GM11168 (cell line): Measurements from ENCODE around the gene S100A4.

Experiments used
- in situ Hi-C: fragments of 300-500 bp; cut with MboI; formaldehyde crosslinking; loops from one replicate; pipeline ENCODE4 v1.12.0; 2022; ENCODE audit warnings: low sequenced_read_pairs; ENCODE audit not compliant: unreplicated experiment

The S100A4 gene

GRCh38 chr1:153568367-153569099 is 22.9 kb upstream of the S100A4 start:
- in situ Hi-C loops, result no loop called here

DNA sequence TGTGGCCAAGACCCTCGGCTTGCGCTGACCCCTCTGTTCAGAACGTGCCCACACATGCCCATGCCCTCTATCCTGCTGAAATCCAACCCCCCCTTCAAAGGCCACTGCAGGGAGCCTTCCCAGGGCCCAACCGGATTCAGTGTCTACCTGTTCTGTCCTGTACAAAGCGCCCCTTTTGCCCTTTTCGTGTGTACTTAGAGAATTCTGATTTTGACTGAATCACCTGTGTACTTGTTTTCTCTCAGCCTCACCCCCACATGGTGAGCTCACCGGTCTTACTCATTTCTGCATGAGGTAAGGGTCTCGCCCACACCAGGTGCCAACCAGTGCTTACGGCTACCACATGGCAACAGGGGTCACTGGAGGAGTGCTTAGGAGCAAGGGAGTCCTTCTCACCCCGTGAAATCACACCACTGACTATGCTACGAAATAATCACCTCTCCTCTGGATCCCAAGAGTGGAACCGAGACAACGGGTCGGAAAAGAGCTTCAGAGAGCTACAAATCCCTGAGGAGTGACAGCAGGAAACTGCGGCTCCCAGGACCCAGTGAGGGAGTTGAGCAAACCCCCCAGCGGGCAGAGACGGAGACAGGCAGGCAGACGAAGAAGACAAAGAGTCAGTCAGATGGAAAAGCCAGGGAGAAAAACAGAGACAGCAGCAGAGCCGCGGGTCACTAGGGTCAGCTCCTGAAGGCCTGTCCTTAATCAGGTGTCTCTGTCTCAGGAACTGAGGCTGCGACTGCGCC is 22.2 kb upstream of the S100A4 start:
- in situ Hi-C loops, result no loop called here

- in situ Hi-C loops, result no loop called here
Observed at GRCh38 chr1:153566414-153567371, 21.1 kb upstream of the S100A4 start.

DNA sequence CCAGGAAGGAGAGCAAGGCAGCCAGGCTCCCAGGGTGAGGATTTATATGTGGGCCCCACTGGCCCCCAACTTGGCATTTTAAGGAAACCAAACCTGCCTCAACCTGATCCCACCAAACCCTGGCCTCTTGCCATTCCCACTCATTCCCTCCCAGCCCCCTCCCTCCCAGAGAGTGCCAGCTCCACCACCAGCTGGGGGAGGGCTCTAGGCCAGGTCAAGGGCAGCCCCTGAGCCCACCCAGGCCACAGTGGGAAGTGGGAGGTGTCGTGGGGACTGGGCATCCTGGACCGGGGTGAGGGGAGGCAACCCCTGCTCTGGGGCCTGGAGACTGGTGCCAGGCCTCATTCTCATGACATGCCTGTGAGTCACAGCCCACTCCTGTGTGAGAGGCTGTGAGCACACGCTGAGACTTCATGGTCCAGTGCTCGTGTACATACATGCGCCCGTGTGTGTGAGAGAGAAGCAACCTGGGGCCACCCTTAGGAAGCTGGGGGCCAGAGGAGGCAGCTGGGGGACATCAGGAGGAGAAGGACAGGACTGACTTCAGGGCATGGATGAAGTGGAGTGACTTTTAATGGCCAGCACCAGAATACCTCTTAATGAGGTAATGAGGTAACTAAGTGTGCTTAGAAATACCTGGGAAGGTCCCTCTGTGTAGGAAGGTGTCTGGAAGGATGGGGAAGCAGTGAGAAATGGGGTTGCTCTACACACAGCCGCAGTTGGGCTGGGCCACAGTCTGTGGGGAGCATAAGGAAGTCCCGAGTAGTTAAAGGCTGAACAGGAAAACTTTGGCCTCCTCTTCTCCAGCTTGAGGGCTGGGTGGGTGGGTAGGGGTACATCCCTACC is 20.1 kb upstream of the S100A4 start, which contains the start of gene S100A2:
Gene S100A2, minus strand, starts transcription at position 316 of the 846 bp plus-strand sequence. CDS start 1,967 bp downstream, outside the sequence.
- in situ Hi-C loops, result no loop called here

- in situ Hi-C loops, result loop anchor here (5.0 kb wide), 1 partner anchor 57 kb away; no protein-coding TSS in a partner anchor
Observed at GRCh38 chr1:153563991-153564390, 18.4 kb upstream of the S100A4 start.

GRCh38 chr1:153563483-153563901 is 17.9 kb upstream of the S100A4 start:
- in situ Hi-C loops, result loop anchor here (5.0 kb wide), 1 partner anchor 56 kb away; no protein-coding TSS in a partner anchor

DNA sequence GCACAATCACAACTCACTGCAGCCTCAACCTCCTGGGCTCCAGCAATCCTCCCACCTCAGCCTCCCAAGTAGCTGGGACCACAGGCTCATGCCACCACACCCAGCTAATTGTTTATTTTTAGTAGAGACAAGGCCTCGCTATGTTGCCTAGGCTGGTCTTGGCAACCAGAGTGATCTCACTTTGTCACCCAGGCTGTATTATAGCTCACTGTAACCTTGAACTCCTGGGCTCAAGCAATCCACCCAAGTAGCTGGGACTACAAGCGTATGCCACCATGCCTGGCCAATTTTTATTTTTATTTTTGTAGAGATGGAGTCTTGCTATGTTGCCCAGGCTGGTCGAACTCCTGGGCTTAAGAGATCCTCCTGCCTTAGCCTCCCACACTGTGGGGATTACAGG is 16.4 kb upstream of the S100A4 start:
- in situ Hi-C loops, result loop anchor here (5.0 kb wide), 1 partner anchor 55 kb away; no protein-coding TSS in a partner anchor

DNA sequence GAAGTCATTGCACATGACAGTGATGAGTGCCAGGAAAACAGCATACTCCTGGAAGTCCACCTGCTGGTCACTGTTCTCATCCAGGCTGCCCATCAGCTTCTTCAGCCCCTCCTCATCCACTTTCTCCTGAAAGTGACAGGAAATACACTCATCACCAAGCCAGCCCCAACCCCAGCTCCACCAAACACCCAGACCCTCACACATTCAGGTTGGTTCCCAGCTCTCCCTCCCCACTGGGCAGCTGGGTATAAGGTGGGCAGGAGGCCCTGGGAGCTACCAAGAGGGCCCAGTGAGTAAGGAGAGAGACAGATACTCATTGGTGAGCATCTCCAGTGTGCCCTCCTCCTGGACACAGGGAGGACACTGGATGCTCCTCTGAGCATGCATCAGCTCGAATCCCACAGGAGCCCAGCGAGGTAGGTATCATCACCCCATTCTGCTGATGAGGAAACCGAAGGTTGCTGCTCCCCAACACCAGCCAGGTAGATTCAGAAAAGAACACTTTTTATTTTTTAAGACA is 15.9 kb upstream of the S100A4 start:
- in situ Hi-C loops, result loop anchor here (5.0 kb wide), 1 partner anchor 54 kb away; no protein-coding TSS in a partner anchor

DNA sequence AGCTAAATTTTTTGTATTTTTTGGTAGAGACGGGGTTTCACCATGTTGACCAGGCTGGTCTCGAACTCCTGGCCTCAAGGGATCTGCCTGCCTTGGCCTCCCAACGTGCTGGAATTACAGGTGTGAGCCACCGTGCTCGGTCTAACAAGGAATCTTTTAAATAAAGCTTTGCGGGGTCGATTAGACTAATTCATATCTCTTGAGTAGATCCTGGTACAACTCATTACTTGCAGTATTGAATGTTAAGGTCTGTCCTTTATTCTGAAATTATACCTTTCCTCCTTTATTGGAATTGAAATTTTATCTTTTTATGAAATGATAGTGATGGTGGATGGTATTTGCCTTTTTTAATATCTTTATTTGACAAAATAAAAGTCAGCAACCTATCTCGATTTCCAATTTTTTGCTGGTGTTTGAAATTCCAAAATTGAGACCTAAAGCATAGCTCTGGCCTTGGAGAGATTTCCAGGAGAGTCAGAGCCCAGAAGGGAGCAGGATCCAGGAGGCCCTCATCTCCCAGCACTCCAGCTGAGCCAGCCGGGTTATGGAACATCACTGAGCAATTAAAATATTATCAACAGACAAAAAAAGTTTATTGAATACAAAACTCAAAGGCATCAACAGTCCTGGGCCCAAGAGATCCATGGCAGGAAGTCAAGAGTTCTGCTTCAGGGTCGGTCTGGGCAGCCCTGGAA is 15.3 kb upstream of the S100A4 start:
- in situ Hi-C loops, result loop anchor here (5.0 kb wide), 1 partner anchor 54 kb away; no protein-coding TSS in a partner anchor

DNA sequence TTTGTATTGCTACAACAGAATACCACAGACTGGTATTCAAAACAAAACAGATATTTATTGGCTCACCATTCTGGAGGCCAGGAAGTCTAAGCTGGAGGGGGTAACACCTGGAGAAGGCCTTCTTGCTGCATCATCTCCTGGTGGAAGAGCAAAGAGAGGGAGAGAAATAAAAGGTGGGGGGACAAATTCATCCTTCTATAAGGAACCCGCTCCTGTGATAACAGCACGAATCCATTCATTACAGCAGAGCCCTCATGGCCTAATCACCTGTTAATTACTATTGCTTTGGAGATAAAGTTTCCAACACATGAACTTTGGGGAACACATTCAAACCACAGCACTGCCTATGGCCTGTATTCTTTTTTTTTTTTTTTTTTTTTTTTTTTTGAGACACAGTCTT is 14.6 kb upstream of the S100A4 start:
- in situ Hi-C loops, result loop anchor here (5.0 kb wide), 1 partner anchor 53 kb away; no protein-coding TSS in a partner anchor

- in situ Hi-C loops, result no loop called here
Observed at GRCh38 chr1:153557877-153558276, 12.3 kb upstream of the S100A4 start.

GRCh38 chr1:153556348-153556747 is 10.7 kb upstream of the S100A4 start:
- in situ Hi-C loops, result no loop called here

DNA sequence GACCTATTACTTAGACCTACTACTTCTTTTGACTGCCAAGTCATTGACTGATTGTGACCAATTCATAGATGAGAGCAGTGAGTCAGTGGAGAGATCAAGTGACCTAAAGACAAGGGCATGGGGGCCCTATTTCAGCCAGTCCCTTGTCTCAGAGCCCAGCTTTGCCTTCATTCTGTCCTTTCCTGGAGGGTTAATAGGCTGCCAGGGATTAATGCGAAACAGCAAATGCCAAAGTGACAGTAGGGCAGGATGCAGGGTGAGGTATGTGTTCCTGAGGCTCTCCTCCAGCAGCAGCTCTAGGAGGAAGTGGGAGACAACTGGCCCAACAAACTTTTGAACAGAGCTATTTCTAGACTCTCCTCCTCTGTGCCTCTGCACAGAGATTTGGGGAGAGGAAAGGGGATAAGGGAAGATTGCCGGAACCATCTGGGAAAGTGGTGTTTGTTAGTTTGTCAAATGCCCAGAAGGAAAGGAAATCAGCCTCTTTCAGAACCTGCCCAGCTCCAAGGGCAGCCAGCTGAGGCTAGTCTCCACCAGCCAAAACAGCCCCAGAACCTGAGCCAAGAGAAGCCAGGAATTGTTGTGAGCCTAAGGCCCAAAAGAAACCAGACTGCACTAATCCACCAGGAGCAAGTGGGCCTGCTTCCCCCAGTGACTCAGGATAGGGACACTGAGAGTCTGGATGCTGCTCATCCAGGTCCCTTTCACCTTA is 8.4 kb upstream of the S100A4 start:
- in situ Hi-C loops, result no loop called here

GRCh38 chr1:153553096-153553495 is 7.5 kb upstream of the S100A4 start:
- in situ Hi-C loops, result no loop called here

- in situ Hi-C loops, result no loop called here
Observed at GRCh38 chr1:153552335-153552734, 6.7 kb upstream of the S100A4 start.

GRCh38 chr1:153550827-153551500 is 5.4 kb upstream of the S100A4 start:
- in situ Hi-C loops, result no loop called here

- in situ Hi-C loops, result no loop called here
Observed at GRCh38 chr1:153550398-153550758, 4.8 kb upstream of the S100A4 start.
